H1 (cell line): ENCODE data around the gene QRICH2. TPM values are rescaled to one million over a fixed set of nuclear protein-coding genes. Genes with fewer than 3 reads are reported as not detected.

Experiments
- CTCF ChIA-PET: fragments of 300-600 bp; sonication (Branson Sonifier 250); formaldehyde crosslinking; loops from one replicate; lab custom pipeline; 2021; ENCODE audit not compliant: partially characterized antibody; lab: Charles Lee
- POLR2A ChIA-PET: fragments of 300-600 bp; sonication (Branson Sonifier 250); formaldehyde crosslinking; loops from one replicate; lab custom pipeline; 2021; ENCODE audit warnings: inconsistent platforms; ENCODE audit not compliant: partially characterized antibody; lab: Charles Lee
- DNase-seq, 2 experiments: peaks; one replicate each; pipeline versions ENCODE4 v3.0.0 to v3.0.0-alpha.2; 2010 to 2022; ENCODE audit warnings: low spot score in 2 of 2, low read depth in 1 of 2, mixed read lengths in 1 of 2
- FAIRE-seq: peaks from 2 replicates; lab custom pipeline; 2011; peaks lifted over from hg19 to GRCh38; lab: Jason Lieb, UNC
- H2AFZ ChIP-seq: 2 replicates; pipeline ENCODE4 v1.8.1; 2012; ENCODE audit warnings: low read length, inconsistent platforms
- H2AK5ac ChIP-seq: 2 replicates; pipeline ENCODE4 v1.6.1; 2013; ENCODE audit warnings: low read depth, low read length
- H2BK120ac ChIP-seq: replicated peaks from 2 replicates; pipeline ENCODE3; 2013; ENCODE audit warnings: low read depth, low read length, inconsistent platforms
- H2BK12ac ChIP-seq: 2 replicates; pipeline ENCODE4 v1.6.1; 2013; ENCODE audit warnings: low read depth, low read length
- H2BK15ac ChIP-seq: 2 replicates; pipeline ENCODE4 v1.6.1; 2013; ENCODE audit warnings: low read length
- H2BK20ac ChIP-seq: 2 replicates; pipeline ENCODE4 v1.6.1; 2013; ENCODE audit warnings: low read length
- H2BK5ac ChIP-seq: 2 replicates; pipeline ENCODE4 v1.6.1; 2013; ENCODE audit warnings: low read depth, low read length
- H3K14ac ChIP-seq: 2 replicates; pipeline ENCODE4 v1.6.1; 2013; ENCODE audit warnings: inconsistent platforms; ENCODE audit not compliant: insufficient read length
- H3K18ac ChIP-seq: 2 replicates; pipeline ENCODE4 v1.6.1; 2013; ENCODE audit warnings: low read length; ENCODE audit errors: extremely low read depth
- H3K23ac ChIP-seq: 2 replicates; pipeline ENCODE4 v1.6.1; 2013; ENCODE audit warnings: inconsistent platforms; ENCODE audit not compliant: insufficient read length
- H3K23me2 ChIP-seq: 2 replicates; pipeline ENCODE4 v1.6.1; 2013; ENCODE audit warnings: low read depth, low read length
- H3K27ac ChIP-seq: 2 replicates; pipeline ENCODE4 v1.6.1; 2011; ENCODE audit warnings: low read depth, low read length, inconsistent platforms
- H3K27me3 ChIP-seq, 4 experiments: replicated peaks in 1 of 4; 1 replicate in 1 of 4; 2 replicates in 3 of 4; pipeline versions ENCODE4 v1.6.1 to v1.8.1; 2011 to 2013; ENCODE audit warnings: low read length in 3 of 4, mild to moderate bottlenecking in 3 of 4, inconsistent platforms in 2 of 4, mixed read lengths in 2 of 4, moderate library complexity in 1 of 4; ENCODE audit not compliant: control insufficient read depth in 3 of 4, insufficient read depth in 3 of 4; ENCODE audit errors: extremely low read depth in 1 of 4
- H3K36me3 ChIP-seq, 4 experiments: 2 replicates each; pipeline versions ENCODE4 v1.6.1 to v1.8.1; 2011 to 2013; ENCODE audit warnings: mild to moderate bottlenecking in 4 of 4, low read length in 3 of 4, moderate library complexity in 2 of 4, control low read depth in 1 of 4, inconsistent platforms in 1 of 4; ENCODE audit not compliant: insufficient read depth in 4 of 4, control insufficient read depth in 2 of 4
- H3K4ac ChIP-seq: replicated peaks from 2 replicates; pipeline ENCODE3; 2013; ENCODE audit warnings: low read length, low read depth, mixed read lengths, inconsistent platforms; ENCODE audit not compliant: insufficient read length
- H3K4me1 ChIP-seq, 4 experiments: replicated peaks in 1 of 4; 1 replicate in 1 of 4; 2 replicates in 3 of 4; pipeline versions ENCODE4 v1.6.1 to v1.8.1; 2011 to 2013; ENCODE audit warnings: low read length in 3 of 4, inconsistent platforms in 2 of 4, mixed read lengths in 1 of 4; ENCODE audit not compliant: insufficient read depth in 4 of 4, control insufficient read depth in 3 of 4
- H3K4me2 ChIP-seq, 2 experiments: 2 replicates each; pipeline versions ENCODE4 v1.6.1 to v1.8.1; 2011 to 2013; ENCODE audit warnings: low read depth in 2 of 2, low read length in 2 of 2, control low read depth in 1 of 2, inconsistent platforms in 1 of 2, mild to moderate bottlenecking in 1 of 2; ENCODE audit not compliant: insufficient read depth in 1 of 2
- H3K4me3 ChIP-seq, 4 experiments: fragments of 200-600, 300-600 bp in 1 of 4; sonication (generic), shearing (Covaris generic), sonication (Bioruptor Twin) in 1 of 4; 2 replicates each; pipeline versions ENCODE4 v1.5.1 to v1.8.1; 2011 to 2016; ENCODE audit warnings: low read length in 4 of 4, low read depth in 3 of 4, control low read depth in 2 of 4, inconsistent platforms in 2 of 4, mild to moderate bottlenecking in 2 of 4, mixed read lengths in 1 of 4, moderate library complexity in 1 of 4; ENCODE audit not compliant: insufficient read depth in 2 of 4; ENCODE audit errors: extremely low read depth in 1 of 4
- H3K56ac ChIP-seq: replicated peaks from 2 replicates; pipeline ENCODE3; 2013; ENCODE audit warnings: low read depth, mild to moderate bottlenecking, mixed read lengths, low read length, inconsistent platforms; ENCODE audit not compliant: insufficient read length
- H3K79me1 ChIP-seq: 2 replicates; pipeline ENCODE4 v1.6.1; 2013; ENCODE audit warnings: low read depth, low read length, control low read depth
- H3K79me2 ChIP-seq, 2 experiments: 2 replicates each; pipeline versions ENCODE4 v1.6.1 to v1.8.1; 2012 to 2013; ENCODE audit warnings: low read length in 2 of 2, mild to moderate bottlenecking in 2 of 2, inconsistent platforms in 1 of 2; ENCODE audit not compliant: insufficient read depth in 2 of 2, control insufficient read depth in 1 of 2
- H3K9ac ChIP-seq, 4 experiments: replicated peaks in 1 of 4; 1 replicate in 1 of 4; 2 replicates in 3 of 4; pipeline versions ENCODE4 v1.6.1 to v1.8.1; 2011 to 2013; ENCODE audit warnings: low read depth in 3 of 4, low read length in 3 of 4, control low read depth in 2 of 4, mild to moderate bottlenecking in 2 of 4, moderate library complexity in 2 of 4, inconsistent platforms in 1 of 4; ENCODE audit errors: extremely low read depth in 1 of 4
- H3K9me3 ChIP-seq, 2 experiments: 2 replicates each; pipeline versions ENCODE4 v1.6.1 to v1.8.1; 2012 to 2013; ENCODE audit warnings: mild to moderate bottlenecking in 2 of 2, moderate library complexity in 2 of 2, control low read depth in 1 of 2, inconsistent platforms in 1 of 2, low read depth in 1 of 2, low read length in 1 of 2, mixed read lengths in 1 of 2; ENCODE audit not compliant: insufficient read depth in 2 of 2
- H4K20me1 ChIP-seq, 2 experiments: replicated peaks in 1 of 2; 2 replicates each; pipeline versions ENCODE3 to v1.8.1; 2011 to 2013; ENCODE audit warnings: inconsistent platforms in 2 of 2, low read length in 2 of 2, mild to moderate bottlenecking in 1 of 2; ENCODE audit not compliant: insufficient read depth in 2 of 2, control insufficient read depth in 1 of 2
- H4K5ac ChIP-seq: 2 replicates; pipeline ENCODE4 v1.6.1; 2013; ENCODE audit warnings: low read length, low read depth, mixed read lengths, inconsistent platforms; ENCODE audit not compliant: insufficient read length
- H4K8ac ChIP-seq: 2 replicates; pipeline ENCODE4 v1.8.0; 2013; ENCODE audit warnings: mild to moderate bottlenecking, moderate library complexity, low read length, inconsistent platforms; ENCODE audit not compliant: insufficient read depth; ENCODE audit errors: extremely low read depth
- H4K91ac ChIP-seq: replicated peaks from 2 replicates; pipeline ENCODE3; 2013; ENCODE audit warnings: low read length, mixed read lengths, inconsistent platforms; ENCODE audit not compliant: insufficient read length
- CBX5 ChIP-seq: fragments of 300-800, 300-1000 bp; sonication (generic); IDR thresholded peaks from 2 replicates; pipeline ENCODE4 v1.7.1; 2016; ENCODE audit warnings: antibody characterized with exemption, low read length, low read depth
- CHD1 ChIP-seq: IDR thresholded peaks from 2 replicates; pipeline ENCODE4 v1.6.1; 2012; ENCODE audit warnings: low read depth, low read length, improper control_type of control experiment
- MAX ChIP-seq: IDR thresholded peaks from 2 replicates; pipeline ENCODE4 v1.6.1; 2012; ENCODE audit warnings: inconsistent platforms
- NANOG ChIP-seq: IDR thresholded peaks from 2 replicates; pipeline ENCODE4 v1.6.1; 2011; ENCODE audit warnings: low read length, low read depth, mild to moderate bottlenecking, inconsistent platforms; ENCODE audit not compliant: insufficient read depth, poor library complexity, severe bottlenecking
- NRF1 ChIP-seq: IDR thresholded peaks from 2 replicates; pipeline ENCODE4 v1.6.1; 2011; ENCODE audit warnings: mild to moderate bottlenecking, low read depth, low read length, improper control_type of control experiment
- PHF8 ChIP-seq: fragments of 200-600 bp; sonication (generic); conservative IDR thresholded peaks from 2 replicates; pipeline ENCODE4 v1.7.1; 2012; ENCODE audit warnings: low read depth, mild to moderate bottlenecking, inconsistent platforms, low read length, moderate library complexity
- RFX5 ChIP-seq: IDR thresholded peaks from 2 replicates; pipeline ENCODE4 v1.6.1; 2011; ENCODE audit warnings: low read depth, low read length, improper control_type of control experiment, borderline replicate concordance
- SAP30 ChIP-seq: fragments of 300-600 bp; sonication (generic); IDR thresholded peaks from 2 replicates; pipeline ENCODE4 v1.7.1; 2012; ENCODE audit warnings: low read length, moderate library complexity, mild to moderate bottlenecking, inconsistent platforms; ENCODE audit not compliant: insufficient read depth, insufficient replicate concordance
- SIN3A ChIP-seq, 2 experiments: IDR thresholded peaks in 1 of 2; conservative IDR thresholded peaks in 1 of 2; 2 replicates each; pipeline ENCODE4 v1.6.1; 2011 to 2012; ENCODE audit warnings: low read length in 2 of 2, improper control_type of control experiment in 1 of 2, low read depth in 1 of 2, mild to moderate bottlenecking in 1 of 2
- TAF7 ChIP-seq: optimal IDR thresholded peaks from 2 replicates; pipeline ENCODE3; 2011; ENCODE audit warnings: low read depth, mild to moderate bottlenecking, inconsistent platforms, low read length, moderate library complexity, borderline replicate concordance
- TCF12 ChIP-seq: IDR thresholded peaks from 2 replicates; pipeline ENCODE4 v1.6.1; 2011; ENCODE audit warnings: low read depth, mild to moderate bottlenecking, low read length
- YY1 ChIP-seq: IDR thresholded peaks from 2 replicates; pipeline ENCODE4 v1.6.1; 2011; ENCODE audit warnings: low read depth, mild to moderate bottlenecking, low read length
- WGBS, 2 experiments: shearing (Covaris generic) in 1 of 2; methylation state at CpG; one replicate each; pipeline versions ENCODE4 v1.1.6 to v1.1.7; 2013 to 2015; ENCODE audit warnings: low lambda C conversion rate in 2 of 2, mixed read lengths in 2 of 2, inconsistent platforms in 1 of 2, low coverage in 1 of 2, missing lambda C conversion rate in 1 of 2; ENCODE audit not compliant: insufficient replicate concordance in 2 of 2, insufficient coverage in 1 of 2, insufficient read length in 1 of 2; ENCODE audit errors: extremely low coverage in 1 of 2, missing lambda C conversion rate in 1 of 2; 5-methylcytosine and 5-hydroxymethylcytosine counted together
- polyA plus RNA-seq, 7 experiments: library from polyadenylated mRNA; depleted of rRNA in 3 of 7; stranded (reverse) in 5 of 7; unstranded in 2 of 7; fragments of >200 nt in 5 of 7; fragments of 200-250 nt in 2 of 7; gene quantifications; 1 replicate in 5 of 7; 2 replicates in 1 of 7; 4 replicates in 1 of 7; pipeline versions ENCODE4 v1.2.1 to v1.2.3, GENCODE V29; 2011 to 2013; ENCODE audit warnings: missing spikeins in 2 of 7, mixed read lengths in 2 of 7
- total RNA-seq: library from RNA; stranded (reverse); fragmentation: NEBNext Ultra II Directional; extraction: Animal tissue kit (Norgen Biotek cat#: 25700); gene quantifications from 2 replicates; pipeline ENCODE4 v1.2.1, GENCODE V29; 2021

The QRICH2 gene
- total and polyA plus RNA-seq, 2 of the 8 experiments (the other 6 are each of a cell fraction or from before 2014, with no cell fraction given), result 2.8 to 3.8 TPM

- no peak for TF ChIP-seq SAP30
- no peak for TF ChIP-seq PHF8
- TF ChIP-seq NRF1, result no peak
- no peak for TF ChIP-seq CHD1
- TF ChIP-seq MAX, result no peak
- TF ChIP-seq TAF7, result no peak
- no peak for TF ChIP-seq YY1
- no peak for TF ChIP-seq SIN3A (conservative IDR thresholded peaks at IDR 0.05 in 1 of 2, IDR thresholded peaks at IDR 0.05 in 1 of 2; ENCODE audit: low read depth in 1 of 2, low read length in 2 of 2)
- no peak for TF ChIP-seq CBX5
- no peak for TF ChIP-seq TCF12
- TF ChIP-seq NANOG, result no peak
- no peak for TF ChIP-seq RFX5
- Histone ChIP-seq H4K8ac (peak overlapping the region; percentile 51; the same call in 1 of the 2 replicates), H3K23me2 (no peaks in the 10 kb centered on the region), H3K23ac (no peak overlapping the region), H3K4ac (no peak overlapping the region), H3K27ac (no peak overlapping the region), H2AFZ (no peak overlapping the region), H3K56ac (no peak overlapping the region), H2BK20ac (no peak overlapping the region), H3K79me1 (no peaks in the 10 kb centered on the region), H4K91ac (no peak overlapping the region), H2BK5ac (no peak overlapping the region; the same call in 1 of the 2 replicates), H2BK120ac (no peak overlapping the region), H3K79me2 (no peaks in the 10 kb centered on the region), H3K18ac (no peak overlapping the region), H3K36me3 (peaks cover 0 to 15% (median 5%) of the 10 kb centered on the region in 4 experiments; a peak in 7 of 8 replicates), H3K4me3 (no peak overlapping the region), H3K4me1 (no peaks in the 10 kb centered on the region), H3K14ac (no peak overlapping the region), H3K4me2 (no peak overlapping the region), H3K27me3 (no peaks in the 10 kb centered on the region), H4K20me1 (peaks cover 1 to 2% of the 10 kb centered on the region in 2 experiments), H2BK12ac (no peak overlapping the region), H2AK5ac (no peak overlapping the region), H3K9me3 (no peaks in the 10 kb centered on the region), H3K9ac (no peak overlapping the region), H4K5ac (no peak overlapping the region), H2BK15ac (no peak overlapping the region)
- POLR2A ChIA-PET, result interaction anchor here (0.7 kb wide), 1 partner anchor 89 kb away, joined by 3 read pairs; no protein-coding TSS in a partner anchor
- CTCF ChIA-PET, result interaction anchor here (0.6 to 11.5 kb wide), 9 partner anchors 8 to 401 kb away, joined by 3 to 161 read pairs (median 5); partner anchors contain the start of gene SPHK1
- 96% methylated on average over 53 of the region's 58 CpGs; no CpG with 5 or more reads in 1 of the 2 experiments for WGBS, 2 experiments
- FAIRE-seq (no peak), DNase-seq (no peak)
These were observed 644 bp downstream of the QRICH2 start for GRCh38 chr17:76307299-76307965.
